AG09309 (cell line): ENCODE results near the gene RAPGEF1.
"Not testable (repeated sequence)": the region's sequence is repeated elsewhere in the genome, so short reads cannot be mapped to it uniquely, and the experiment has no call there.

ENCODE experiments used
- DNase-seq: peaks from one replicate; pipeline ENCODE4 v3.0.0-alpha.2; 2010; ENCODE audit warnings: low read depth
- H3K4me3 ChIP-seq: 2 replicates; pipeline ENCODE4 v1.5.1; 2011; ENCODE audit warnings: mild to moderate bottlenecking, low read depth, low read length, moderate library complexity; ENCODE audit not compliant: control insufficient read depth
- CTCF ChIP-seq: IDR thresholded peaks from 2 replicates; pipeline ENCODE4 v1.5.1; 2011; ENCODE audit warnings: mild to moderate bottlenecking, low read depth, low read length, inconsistent platforms; ENCODE audit not compliant: insufficient read depth, control insufficient read depth; ENCODE audit errors: missing control alignments

RAPGEF1 gene

GRCh38 chr9:131709771-131710431 lies 30.0 kb downstream of the RAPGEF1 start:
- no peak overlapping the region for H3K4me3 ChIP-seq
- DNase-seq: peak; percentile 27
- TF ChIP-seq CTCF: peak; percentile 19

GRCh38 chr9:131709010-131709770 lies 30.7 kb downstream of the RAPGEF1 start:
- not testable (repeated sequence) for H3K4me3 ChIP-seq, DNase-seq

- TF ChIP-seq CTCF: no peak
- DNase-seq: no peak
- H3K4me3 ChIP-seq: no peak overlapping the region
Observed at GRCh38 chr9:131708226-131709002, 31.5 kb downstream of the RAPGEF1 start.

- no peak for TF ChIP-seq CTCF
- no peak overlapping the region for H3K4me3 ChIP-seq
- DNase-seq: peak; percentile 37
Observed at GRCh38 chr9:131707733-131708157, 32.1 kb downstream of the RAPGEF1 start.

- TF ChIP-seq CTCF: no peak
- no peak for DNase-seq
- no peak overlapping the region for H3K4me3 ChIP-seq
Observed at GRCh38 chr9:131707050-131707449, 32.8 kb downstream of the RAPGEF1 start.

- no peak for TF ChIP-seq CTCF
- H3K4me3 ChIP-seq: no peak overlapping the region
Observed at GRCh38 chr9:131706608-131706970, 33.3 kb downstream of the RAPGEF1 start.

GRCh38 chr9:131704988-131705387 lies 34.9 kb downstream of the RAPGEF1 start:
- no peak overlapping the region for H3K4me3 ChIP-seq
- TF ChIP-seq CTCF: no peak
- DNase-seq: no peak

More at GRCh38 chr9:131706608-131706970, 33.3 kb downstream of the RAPGEF1 start:
- DNase-seq: no peak
